Duodenal mucosa (tissue), 2 donors: Measurements from ENCODE around the gene PGLYRP3.

Source experiments
- H3K27ac ChIP-seq: one replicate; pipeline ENCODE4 v1.7.0; 2013; ENCODE audit warnings: low read depth, low read length
- H3K27me3 ChIP-seq, 2 donors: one replicate each; pipeline ENCODE4 v1.7.0; 2013; ENCODE audit warnings: low read length in 2 of 2, control low read depth in 1 of 2; ENCODE audit not compliant: insufficient read depth in 2 of 2, control insufficient read depth in 1 of 2
- H3K36me3 ChIP-seq, 2 donors: one replicate each; pipeline ENCODE4 v1.7.0; 2013; ENCODE audit warnings: low read length in 2 of 2, control low read depth in 1 of 2; ENCODE audit not compliant: insufficient read depth in 2 of 2, control insufficient read depth in 1 of 2
- H3K4me1 ChIP-seq, 2 donors: one replicate each; pipeline ENCODE4 v1.7.0; 2013; ENCODE audit warnings: low read length in 2 of 2, control low read depth in 1 of 2; ENCODE audit not compliant: insufficient read depth in 2 of 2, control insufficient read depth in 1 of 2
- H3K4me3 ChIP-seq, 2 donors: one replicate each; pipeline ENCODE4 v1.7.0; 2013; ENCODE audit warnings: low read length in 2 of 2, low read depth in 1 of 2
- H3K9ac ChIP-seq, 2 donors: one replicate each; pipeline ENCODE4 v1.7.0; 2013; ENCODE audit warnings: low read length in 2 of 2, low read depth in 1 of 2
- H3K9me3 ChIP-seq, 2 donors: one replicate each; pipeline ENCODE4 v1.7.0; 2013; ENCODE audit warnings: low read length in 2 of 2, control low read depth in 1 of 2; ENCODE audit not compliant: control insufficient read depth in 1 of 2

PGLYRP3 gene

GRCh38 chr1:153292740-153293479, 19.8 kb downstream of the PGLYRP3 start:
- H3K9ac ChIP-seq = no peak overlapping the region
- no peaks in the 10 kb centered on the region for H3K9me3 ChIP-seq
- H3K4me3 ChIP-seq = no peak overlapping the region
- no peak overlapping the region for H3K27ac ChIP-seq
- no peaks in the 10 kb centered on the region for H3K27me3 ChIP-seq
- no peaks in the 10 kb centered on the region for H3K36me3 ChIP-seq
- no peaks in the 10 kb centered on the region for H3K4me1 ChIP-seq

- H3K9ac ChIP-seq = no peak overlapping the region
- no peaks in the 10 kb centered on the region for H3K36me3 ChIP-seq
- no peaks in the 10 kb centered on the region for H3K4me1 ChIP-seq
- no peak overlapping the region for H3K27ac ChIP-seq
- no peak overlapping the region for H3K4me3 ChIP-seq
- H3K27me3 ChIP-seq = no peaks in the 10 kb centered on the region
- H3K9me3 ChIP-seq = no peaks in the 10 kb centered on the region
These were observed 20.6 kb downstream of the PGLYRP3 start for GRCh38 chr1:153292185-153292584.

GRCh38 chr1:153291514-153291913, 21.2 kb downstream of the PGLYRP3 start:
- Histone ChIP-seq H3K27me3 (no peaks in the 10 kb centered on the region), H3K4me1 (no peaks in the 10 kb centered on the region), H3K36me3 (no peaks in the 10 kb centered on the region), H3K9ac (no peak overlapping the region), H3K4me3 (no peak overlapping the region), H3K27ac (no peak overlapping the region), H3K9me3 (no peaks in the 10 kb centered on the region)

GRCh38 chr1:153288634-153289275, 24.0 kb downstream of the PGLYRP3 start:
- Histone ChIP-seq H3K36me3 (no peaks in the 10 kb centered on the region), H3K9me3 (no peaks in the 10 kb centered on the region)

GRCh38 chr1:153277852-153278251, 34.9 kb downstream of the PGLYRP3 start:
- H3K4me1 ChIP-seq = no peaks in the 10 kb centered on the region
- H3K9me3 ChIP-seq = no peaks in the 10 kb centered on the region
- H3K27me3 ChIP-seq = peaks cover 0 to 4% of the 10 kb centered on the region in 2 donors
- no peak overlapping the region for H3K9ac ChIP-seq
- H3K4me3 ChIP-seq = no peak overlapping the region
- H3K27ac ChIP-seq = no peak overlapping the region
- H3K36me3 ChIP-seq = no peaks in the 10 kb centered on the region

More at GRCh38 chr1:153288634-153289275, 24.0 kb downstream of the PGLYRP3 start:
- H3K27me3 ChIP-seq = no peaks in the 10 kb centered on the region
- no peak overlapping the region for H3K27ac ChIP-seq
- no peak overlapping the region for H3K9ac ChIP-seq
- no peak overlapping the region for H3K4me3 ChIP-seq
- H3K4me1 ChIP-seq = no peaks in the 10 kb centered on the region

GRCh38 chr1:153272186-153272585, 40.6 kb downstream of the PGLYRP3 start:
- Histone ChIP-seq H3K27me3 (no peaks in the 10 kb centered on the region), H3K4me1 (no peaks in the 10 kb centered on the region), H3K27ac (no peak overlapping the region), H3K9ac (no peak overlapping the region), H3K36me3 (no peaks in the 10 kb centered on the region), H3K4me3 (no peak overlapping the region), H3K9me3 (no peaks in the 10 kb centered on the region)

GRCh38 chr1:153271711-153272110, 41.0 kb downstream of the PGLYRP3 start:
- H3K4me1 ChIP-seq = no peaks in the 10 kb centered on the region

GRCh38 chr1:153265457-153265856, 47.3 kb downstream of the PGLYRP3 start:
- H3K27ac ChIP-seq = no peak overlapping the region
- H3K4me3 ChIP-seq = no peak overlapping the region
- H3K9ac ChIP-seq = no peak overlapping the region
- peaks cover 25 to 40% of the 10 kb centered on the region in 2 donors for H3K27me3 ChIP-seq
- no peaks in the 10 kb centered on the region for H3K9me3 ChIP-seq
- no peaks in the 10 kb centered on the region for H3K36me3 ChIP-seq
- peaks cover 0 to 5% of the 10 kb centered on the region in 2 donors for H3K4me1 ChIP-seq

More at GRCh38 chr1:153271711-153272110, 41.0 kb downstream of the PGLYRP3 start:
- no peak overlapping the region for H3K9ac ChIP-seq
- no peaks in the 10 kb centered on the region for H3K9me3 ChIP-seq
- H3K27me3 ChIP-seq = peaks cover 0 to 2% of the 10 kb centered on the region in 2 donors
- no peak overlapping the region for H3K27ac ChIP-seq
- H3K36me3 ChIP-seq = no peaks in the 10 kb centered on the region
- H3K4me3 ChIP-seq = no peak overlapping the region

GRCh38 chr1:153262462-153263157, 50.1 kb downstream of the PGLYRP3 start:
- H3K4me3 ChIP-seq = no peak overlapping the region
- H3K9me3 ChIP-seq = no peaks in the 10 kb centered on the region
- H3K9ac ChIP-seq = no peak overlapping the region
- peaks cover 0 to 5% of the 10 kb centered on the region in 2 donors for H3K4me1 ChIP-seq
- H3K36me3 ChIP-seq = no peaks in the 10 kb centered on the region
- no peak overlapping the region for H3K27ac ChIP-seq
- peaks cover 38 to 57% of the 10 kb centered on the region in 2 donors for H3K27me3 ChIP-seq

GRCh38 chr1:153262070-153262366, 50.7 kb downstream of the PGLYRP3 start:
- Histone ChIP-seq H3K9me3 (no peaks in the 10 kb centered on the region), H3K27ac (no peak overlapping the region), H3K4me3 (peak overlapping the region; percentile 6 to 54), H3K4me1 (peaks cover 0 to 5% of the 10 kb centered on the region in 2 donors), H3K27me3 (peaks cover 38 to 57% of the 10 kb centered on the region in 2 donors), H3K36me3 (no peaks in the 10 kb centered on the region), H3K9ac (no peak overlapping the region)
